Suprapubic skin (tissue), 3 donors: ENCODE results near the gene KIAA1328.

Source experiments
- POLR2AphosphoS5 ChIP-seq, 3 donors: sonication (generic); formaldehyde crosslinking; IDR thresholded peaks; one replicate each; pipeline ENCODE4 v1.6.1; 2017; ENCODE audit warnings: antibody characterized with exemption in 3 of 3
- TF ChIP-seq, protein P1 (sequence below), 2 donors: fragments of 200-600 bp in 1 of 2; fragments of 450-650 bp in 1 of 2; sonication (generic) in 1 of 2; IDR thresholded peaks; one replicate each; pipeline ENCODE4 v1.5.1; 2016 to 2019; ENCODE audit warnings: antibody characterized with exemption in 2 of 2, mild to moderate bottlenecking in 1 of 2, moderate library complexity in 1 of 2

DNA sequence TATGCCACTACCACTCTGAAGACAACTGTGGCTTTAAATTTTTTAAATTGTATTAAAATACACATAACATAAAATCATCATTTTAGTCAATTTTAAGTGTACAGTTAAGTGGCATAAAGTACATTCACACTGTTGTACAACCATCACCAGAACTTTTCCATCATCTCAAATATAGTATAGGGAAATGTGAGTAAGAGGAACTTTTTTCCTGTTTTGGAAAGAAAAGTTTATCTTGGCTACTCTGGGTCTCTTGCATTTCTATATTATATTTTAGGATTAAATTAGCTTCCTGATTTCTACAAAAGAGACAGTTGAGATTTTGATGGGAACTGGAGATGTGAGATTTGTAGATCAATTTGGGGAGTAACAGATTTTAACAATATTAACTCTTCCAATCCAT, 3.4 kb upstream of the KIAA1328 start:
- TF ChIP-seq, protein P1, sequence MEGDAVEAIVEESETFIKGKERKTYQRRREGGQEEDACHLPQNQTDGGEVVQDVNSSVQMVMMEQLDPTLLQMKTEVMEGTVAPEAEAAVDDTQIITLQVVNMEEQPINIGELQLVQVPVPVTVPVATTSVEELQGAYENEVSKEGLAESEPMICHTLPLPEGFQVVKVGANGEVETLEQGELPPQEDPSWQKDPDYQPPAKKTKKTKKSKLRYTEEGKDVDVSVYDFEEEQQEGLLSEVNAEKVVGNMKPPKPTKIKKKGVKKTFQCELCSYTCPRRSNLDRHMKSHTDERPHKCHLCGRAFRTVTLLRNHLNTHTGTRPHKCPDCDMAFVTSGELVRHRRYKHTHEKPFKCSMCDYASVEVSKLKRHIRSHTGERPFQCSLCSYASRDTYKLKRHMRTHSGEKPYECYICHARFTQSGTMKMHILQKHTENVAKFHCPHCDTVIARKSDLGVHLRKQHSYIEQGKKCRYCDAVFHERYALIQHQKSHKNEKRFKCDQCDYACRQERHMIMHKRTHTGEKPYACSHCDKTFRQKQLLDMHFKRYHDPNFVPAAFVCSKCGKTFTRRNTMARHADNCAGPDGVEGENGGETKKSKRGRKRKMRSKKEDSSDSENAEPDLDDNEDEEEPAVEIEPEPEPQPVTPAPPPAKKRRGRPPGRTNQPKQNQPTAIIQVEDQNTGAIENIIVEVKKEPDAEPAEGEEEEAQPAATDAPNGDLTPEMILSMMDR (IDR thresholded peaks at IDR 0.05) = no peak
- TF ChIP-seq POLR2AphosphoS5 (IDR thresholded peaks at IDR 0.05) = no peak
